HUDEP-2 (cell line): ENCODE results near the gene PSEN2.
"Not testable (repeated sequence)": the region's sequence is repeated elsewhere in the genome, so short reads cannot be mapped to it uniquely, and the experiment has no call there.

Source experiments
- DNase-seq, 76 experiments: peaks; one replicate each; lab custom pipeline; 2025; ENCODE audit not compliant: unreplicated experiment in 76 of 76; lab: John Stamatoyannopoulos, UW

Gene PSEN2

GRCh38 chr1:226870401-226871279, at the start of gene PSEN2:
TSS of gene PSEN2 (plus strand) at chr1:226870616. CDS start at chr1:226881908, 11,292 bp downstream.
- DNase-seq: peak in 52 of 76 experiments; percentile 4 to 69 (median 37)

DNA sequence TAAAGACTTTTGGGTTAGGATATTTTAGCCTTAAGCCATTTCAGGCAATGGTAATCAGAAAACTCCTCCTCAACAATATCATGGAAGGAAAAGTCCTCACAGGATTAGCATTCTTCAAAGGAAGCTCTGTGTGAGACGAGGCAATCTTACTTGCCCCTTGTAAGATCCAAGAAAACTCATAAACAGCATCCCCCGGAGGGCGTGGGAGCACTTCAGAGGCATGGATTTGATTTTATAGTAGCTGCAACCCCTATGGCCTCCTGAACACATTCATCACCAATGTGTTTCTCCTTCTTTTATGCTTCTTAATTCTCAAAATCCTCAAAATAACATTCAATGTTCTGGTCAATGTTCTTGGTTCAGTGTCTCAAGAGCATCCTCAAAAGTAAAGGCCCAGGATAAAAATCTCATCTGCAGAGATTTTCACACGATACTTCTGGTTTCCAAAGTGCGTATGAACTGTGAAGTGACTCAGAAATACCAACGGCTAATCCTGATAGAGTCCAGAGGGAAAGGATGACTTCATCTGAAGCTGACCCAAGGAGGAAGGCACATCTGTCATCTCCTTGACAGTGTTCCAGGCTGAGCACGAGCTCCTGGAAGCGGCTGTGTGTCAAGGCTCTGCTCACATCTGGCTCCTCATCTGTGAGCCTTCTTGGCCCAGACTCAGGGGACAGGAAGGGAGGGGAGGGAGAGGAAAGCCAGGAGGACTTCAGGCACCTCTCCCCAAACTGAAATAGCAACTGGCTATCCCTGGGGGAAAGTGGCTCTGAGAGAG, 49.3 kb upstream of the PSEN2 start:
- DNase-seq: no peak

DNA sequence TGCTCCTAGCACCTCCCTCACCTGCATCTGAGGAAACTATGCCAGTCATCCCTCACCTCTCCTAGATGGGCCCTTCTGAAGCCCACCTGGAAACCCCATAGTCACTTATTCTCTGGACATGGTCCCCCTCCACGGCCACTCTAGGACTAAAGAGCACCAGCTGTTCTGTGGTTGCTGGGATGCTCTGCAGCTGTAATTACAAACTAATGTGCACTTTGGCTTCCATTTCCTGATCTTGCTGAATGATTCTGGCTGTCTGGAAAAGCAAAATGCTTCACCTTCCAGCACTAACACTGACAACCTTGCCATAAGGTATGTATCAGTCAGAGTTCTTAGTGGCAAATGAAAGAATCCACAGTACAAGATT, 48.7 kb upstream of the PSEN2 start:
- DNase-seq: no peak

DNA sequence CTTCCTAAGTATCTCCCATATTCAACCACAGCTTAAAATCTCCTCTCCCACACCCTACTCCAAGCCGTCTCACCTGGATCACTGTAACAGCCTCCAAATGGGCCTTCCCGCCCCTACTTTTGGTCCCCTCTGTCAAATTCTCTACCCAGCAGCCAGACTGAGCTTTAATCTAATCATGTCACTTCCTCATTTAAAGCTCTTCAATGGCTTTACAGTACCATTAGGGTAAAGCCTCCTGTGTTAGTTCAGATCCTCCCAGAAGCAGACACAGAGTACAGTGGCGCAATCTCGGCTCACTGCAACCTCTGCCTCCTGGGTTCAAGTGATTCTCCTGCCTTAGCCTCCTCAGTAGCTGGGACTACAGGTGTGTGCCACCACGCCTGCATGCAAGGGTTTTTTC, 46.8 kb upstream of the PSEN2 start:
- DNase-seq: no peak

- DNase-seq: no peak
These were observed 45.2 kb upstream of the PSEN2 start for GRCh38 chr1:226825037-226825745.

GRCh38 chr1:226825746-226826100, 44.7 kb upstream of the PSEN2 start:
- DNase-seq: no peak

- no peak for DNase-seq
These were observed 43.7 kb upstream of the PSEN2 start for GRCh38 chr1:226826479-226827261.

- DNase-seq: peak in 16 of 76 experiments; percentile 4 to 35 (median 14)
These were observed 43.0 kb upstream of the PSEN2 start for GRCh38 chr1:226827458-226827857.

GRCh38 chr1:226827968-226828513, 42.4 kb upstream of the PSEN2 start:
- DNase-seq: peak in 74 of 76 experiments; percentile 42 to 95 (median 88)

DNA sequence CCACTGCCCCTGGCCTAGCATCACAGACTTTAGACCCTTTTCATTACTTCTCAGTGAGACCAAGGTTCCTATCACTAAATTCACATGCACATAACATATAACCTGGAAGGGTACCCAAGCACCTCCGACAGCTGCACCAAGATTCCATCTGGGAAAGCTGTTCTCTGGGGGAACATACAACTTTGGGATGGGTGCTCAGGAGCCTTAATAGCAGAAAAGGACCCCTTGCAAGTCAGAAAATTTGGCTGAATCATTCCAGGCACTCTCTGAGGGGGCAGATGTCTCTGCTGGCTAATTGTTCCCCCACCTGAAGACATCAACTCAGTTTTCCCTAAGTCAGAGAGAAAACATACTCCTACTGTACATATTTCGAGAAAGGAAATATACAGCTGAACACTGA, 41.3 kb upstream of the PSEN2 start:
- no peak for DNase-seq

- DNase-seq: no peak
These were observed 38.5 kb upstream of the PSEN2 start for GRCh38 chr1:226831953-226832352.

- DNase-seq: no peak
These were observed 37.8 kb upstream of the PSEN2 start for GRCh38 chr1:226832613-226833012.

DNA sequence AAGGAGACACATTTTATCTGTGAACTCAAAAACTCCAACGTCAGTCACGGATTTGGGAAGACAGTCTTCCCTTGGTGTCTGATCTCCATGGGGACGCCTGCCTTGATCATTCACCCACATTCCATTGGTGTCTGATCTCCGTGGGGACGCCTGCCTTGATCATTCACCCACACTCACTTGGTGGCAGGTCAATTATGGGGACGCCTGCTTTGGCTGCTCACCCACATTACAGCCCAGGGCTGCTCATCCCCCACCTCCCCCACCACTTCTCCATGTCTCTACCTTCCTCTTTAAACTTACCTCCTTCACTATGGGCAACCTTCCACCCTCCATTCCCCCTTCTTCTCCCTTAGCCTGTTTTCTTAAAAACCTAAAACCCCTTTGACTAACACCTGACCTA, 36.2 kb upstream of the PSEN2 start:
- DNase-seq: not testable (repeated sequence)

- DNase-seq: not testable (repeated sequence)
These were observed 35.0 kb upstream of the PSEN2 start for GRCh38 chr1:226835396-226835795.

- DNase-seq: not testable (repeated sequence)
These were observed 32.5 kb upstream of the PSEN2 start for GRCh38 chr1:226837966-226838365.

GRCh38 chr1:226838456-226838855, 32.0 kb upstream of the PSEN2 start:
- no peak for DNase-seq

GRCh38 chr1:226845624-226846023, 24.8 kb upstream of the PSEN2 start:
- DNase-seq: no peak

DNA sequence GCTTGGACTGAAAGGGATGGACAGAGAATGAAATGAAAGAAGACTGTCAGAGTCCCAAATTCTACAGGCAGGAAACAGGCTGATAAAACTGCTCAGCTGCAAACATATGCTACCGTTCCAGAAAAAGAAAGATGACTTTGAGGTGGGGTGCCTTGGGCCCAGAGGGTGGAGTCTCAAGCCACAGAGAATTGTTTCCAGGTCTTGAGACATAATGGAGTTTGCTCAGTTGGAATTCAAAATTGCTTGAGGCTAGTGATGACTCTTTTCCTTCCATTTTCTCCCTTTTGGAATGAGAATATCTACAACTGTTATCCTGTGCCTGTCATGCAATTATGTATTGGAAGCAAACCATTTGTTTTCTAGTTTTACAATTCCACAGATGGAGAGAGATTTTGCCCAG, 23.6 kb upstream of the PSEN2 start:
- no peak for DNase-seq

DNA sequence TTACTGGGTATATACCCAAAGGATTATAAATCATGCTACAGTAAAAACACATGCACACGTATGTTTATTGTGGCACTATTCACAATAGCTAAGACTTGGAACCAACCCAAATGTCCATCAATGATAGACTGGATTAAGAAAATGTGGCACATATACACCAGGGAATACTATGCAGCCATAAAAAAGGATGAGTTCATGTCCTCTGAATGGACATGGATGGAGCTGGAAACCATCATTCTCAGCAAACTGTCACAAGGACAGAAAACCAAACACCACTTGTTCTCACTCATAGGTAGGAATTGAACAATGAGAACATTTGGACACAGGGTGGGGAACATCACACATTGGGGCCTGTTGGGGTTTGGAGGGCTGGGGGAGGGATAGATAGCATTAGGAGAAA, 15.9 kb upstream of the PSEN2 start:
- not testable (repeated sequence) for DNase-seq

DNA sequence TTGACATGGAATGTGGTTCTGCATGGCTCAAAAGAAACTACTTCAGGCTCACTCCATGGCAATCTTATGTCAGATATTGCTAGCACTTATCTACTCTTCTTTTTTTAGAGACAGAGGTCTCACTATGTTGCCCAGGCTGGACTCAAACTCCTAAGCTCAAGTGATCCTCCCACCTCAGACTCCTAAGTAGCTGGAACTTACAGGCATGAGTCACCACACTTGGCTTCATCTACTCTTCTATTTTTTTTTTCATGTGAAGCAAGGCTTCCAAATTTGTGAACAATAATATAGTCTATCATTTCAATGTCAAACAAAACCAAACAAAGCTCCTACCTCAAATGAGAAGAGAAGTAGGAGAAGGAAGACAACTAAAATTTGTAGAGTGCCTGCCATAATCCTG, 7.5 kb upstream of the PSEN2 start:
- no peak for DNase-seq
